GM12892 (cell line): ENCODE results near the gene MAPRE3.

Experiments
- POLR2A ChIP-seq: IDR thresholded peaks from 2 replicates; pipeline ENCODE4 v1.6.1; 2011; ENCODE audit warnings: low read depth, low read length, control low read depth
- POLR2AphosphoS5 ChIP-seq: IDR thresholded peaks from 2 replicates; pipeline ENCODE4 v1.6.1; 2011; ENCODE audit warnings: low read depth, low read length, control low read depth
- TAF1 ChIP-seq: IDR thresholded peaks from 2 replicates; pipeline ENCODE4 v1.6.1; 2011; ENCODE audit warnings: low read depth, mild to moderate bottlenecking, control low read depth, low read length, borderline replicate concordance

DNA sequence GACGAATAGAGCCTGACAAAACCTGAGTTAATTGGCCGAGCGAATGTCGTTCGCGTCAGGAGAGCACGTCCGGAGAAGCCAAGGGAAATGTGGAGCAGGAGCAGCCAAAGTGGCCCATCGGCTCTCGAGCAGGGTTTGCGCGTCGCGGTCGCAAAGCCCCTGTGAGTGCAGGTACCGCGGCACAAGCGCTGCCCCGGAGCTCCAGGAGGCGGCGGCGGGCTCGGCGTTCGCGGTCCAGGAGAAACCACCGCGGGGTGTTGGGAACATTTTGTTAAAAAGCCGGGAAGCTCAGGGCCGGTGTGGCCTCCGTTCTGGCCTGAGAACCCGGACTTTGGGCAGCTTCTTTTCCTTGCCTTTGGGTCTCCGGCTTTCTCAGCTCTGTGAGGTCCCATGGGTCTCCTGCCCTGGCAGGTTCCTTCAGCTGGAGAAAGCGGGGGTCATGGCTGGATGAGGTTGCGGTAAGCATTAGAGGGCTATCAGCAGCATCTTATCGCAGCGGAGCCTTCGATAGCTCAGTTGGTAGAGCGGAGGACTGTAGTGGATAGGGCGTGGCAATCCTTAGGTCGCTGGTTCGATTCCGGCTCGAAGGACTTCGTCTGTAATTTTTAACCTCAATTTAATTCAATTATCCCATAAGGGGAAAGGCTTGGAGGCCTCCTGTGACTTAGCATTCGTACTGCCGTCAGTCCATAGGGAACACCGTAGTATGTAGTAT, 80.0 kb downstream of the MAPRE3 start:
- TF ChIP-seq POLR2AphosphoS5 (no peak), TAF1 (no peak), POLR2A (no peak; the same call in 1 of the 2 replicates)
